ENCODE measurements around the gene CRB2. TPM values are rescaled to one million over a fixed set of nuclear protein-coding genes. Genes with fewer than 3 reads are reported as not detected.

Gene CRB2
- polyA plus RNA-seq, 1 experiment, result not detected

GRCh38 chr9:123425261-123425821 is 69.3 kb downstream of the CRB2 start:
- POLR2A ChIA-PET, result no interaction called here
- DNase-seq (ENCODE audit: low read depth), result no peak

DNA sequence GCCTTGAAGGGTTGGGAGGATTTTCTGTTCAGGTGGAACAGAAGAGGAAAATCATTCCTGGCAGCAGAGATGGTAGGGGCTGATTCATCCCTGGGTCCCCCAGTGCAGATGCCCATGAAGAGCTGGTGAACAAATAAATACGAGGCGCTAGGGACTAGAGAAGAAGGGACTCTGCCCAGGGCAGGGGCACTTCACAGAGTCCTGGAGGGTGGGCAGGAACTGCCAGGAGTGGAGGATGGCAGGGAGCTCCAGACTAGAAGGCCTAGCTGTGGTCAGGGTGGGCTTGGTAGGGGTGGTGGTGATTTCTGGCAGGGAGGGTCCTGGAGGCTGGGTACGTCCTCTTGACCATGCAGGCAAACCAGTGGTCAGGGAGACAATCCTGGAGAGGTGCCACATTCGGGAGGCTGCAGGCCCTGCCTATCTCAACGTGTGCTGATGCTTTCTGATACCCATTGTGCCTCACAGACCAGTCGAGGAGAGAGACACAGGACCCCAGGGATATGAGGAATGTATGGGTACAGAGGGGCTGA is 69.9 kb downstream of the CRB2 start:
- CTCF ChIA-PET, result no interaction called here
- Histone ChIP-seq H3K4me3 (ENCODE audit: low read depth, low read length) (no peak overlapping the region), H3K36me3 (ENCODE audit: control insufficient read depth, insufficient read depth, low read length) (no peaks in the 10 kb centered on the region), H3K27me3 (ENCODE audit: control insufficient read depth, insufficient read depth, low read length) (no peaks in the 10 kb centered on the region)
- POLR2A ChIA-PET, result no interaction called here
- TF ChIP-seq CTCF (IDR thresholded peaks at IDR 0.05; ENCODE audit: insufficient read depth, low read depth, low read length), result no peak
- no peak for DNase-seq (ENCODE audit: low read depth)

More at GRCh38 chr9:123425261-123425821, 69.3 kb downstream of the CRB2 start:
- CTCF ChIA-PET, result no interaction called here
- TF ChIP-seq CTCF (IDR thresholded peaks at IDR 0.05; ENCODE audit: insufficient read depth, low read depth, low read length), result no peak
- Histone ChIP-seq H3K4me3 (ENCODE audit: low read depth, low read length) (no peak overlapping the region), H3K27me3 (ENCODE audit: control insufficient read depth, insufficient read depth, low read length) (no peaks in the 10 kb centered on the region), H3K36me3 (ENCODE audit: control insufficient read depth, insufficient read depth, low read length) (no peaks in the 10 kb centered on the region)

DNA sequence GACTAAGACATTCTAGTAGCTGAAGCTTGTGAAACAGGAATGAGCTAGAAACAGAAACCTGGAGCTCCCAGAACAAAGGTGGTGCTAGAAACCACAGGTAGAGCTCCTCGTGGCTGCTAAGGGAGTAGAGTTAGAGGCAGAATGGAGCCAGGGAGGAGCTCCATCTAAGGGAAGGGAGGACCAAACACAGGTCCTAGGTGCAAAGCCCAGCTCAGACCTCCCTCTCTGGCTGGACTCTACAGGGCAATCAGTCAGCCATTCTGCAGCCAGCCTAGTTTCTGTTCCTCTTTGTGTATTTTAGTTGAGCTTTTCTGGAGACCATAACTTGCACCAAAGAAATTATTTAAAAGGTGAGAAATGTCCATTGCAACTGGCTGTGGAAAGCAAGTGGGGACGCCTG is 70.4 kb downstream of the CRB2 start:
- ChIA-PET CTCF (interaction anchor here (0.6 kb wide), 1 partner anchor 541 kb away, joined by 3 read pairs; no protein-coding TSS in a partner anchor), POLR2A (no interaction called here)
- Histone ChIP-seq H3K36me3 (ENCODE audit: control insufficient read depth, insufficient read depth, low read length) (no peaks in the 10 kb centered on the region), H3K27me3 (ENCODE audit: control insufficient read depth, insufficient read depth, low read length) (no peaks in the 10 kb centered on the region), H3K4me3 (ENCODE audit: low read depth, low read length) (no peak overlapping the region)
- TF ChIP-seq CTCF (IDR thresholded peaks at IDR 0.05; ENCODE audit: insufficient read depth, low read depth, low read length), result no peak
- no peak for DNase-seq (ENCODE audit: low read depth)

Small RNA genes within 50 kb of the gene (small RNA-seq; reads per million reads assigned to genes)
- gene MIR601 (ENCODE audit: insufficient read length, low read depth, low replicate concordance), result not detected

Other genes with a start within 250 kb of the CRB2 start
- 1.1 and 2.2 TPM in 2 replicates for gene STRBP, start 87.6 kb upstream of the CRB2 start, polyA plus RNA-seq (2011; rRNA removed)